Adrenal gland (tissue), 12 donors: ENCODE results near the gene CTNNBIP1. TPM values are rescaled to one million over a fixed set of nuclear protein-coding genes. Genes with fewer than 3 reads are reported as not detected.

Experiments
- DNase-seq, 7 donors: peaks; one replicate each; pipeline ENCODE4 v3.0.0-alpha.2; 2019 to 2020
- H3K27ac ChIP-seq, 5 donors: fragments of 200-600 bp; sonication (generic) in 4 of 5; 1 replicate in 3 of 5; 2 replicates in 2 of 5; pipeline versions ENCODE4 v1.5.1 to v1.8.0; 2016 to 2020; ENCODE audit warnings: mild to moderate bottlenecking in 1 of 5
- H3K27me3 ChIP-seq: fragments of 200-600 bp; 2 replicates; pipeline ENCODE4 v1.8.0; 2021
- H3K36me3 ChIP-seq, 2 donors: fragments of 200-600 bp; replicated peaks in 1 of 2; 1 replicate in 1 of 2; 2 replicates in 1 of 2; pipeline versions ENCODE4 v1.5.1 to v1.8.0; 2018 to 2022
- H3K4me1 ChIP-seq, 2 donors: fragments of 200-600 bp; replicated peaks in 1 of 2; 1 replicate in 1 of 2; 2 replicates in 1 of 2; pipeline versions ENCODE4 v1.5.1 to v1.8.0; 2018 to 2021
- H3K4me3 ChIP-seq, 4 donors: fragments of 200-600 bp; sonication (generic) in 3 of 4; one replicate each; pipeline ENCODE4 v1.5.1; 2016 to 2018
- H3K9me3 ChIP-seq, 3 donors: fragments of 200-600 bp; sonication (generic) in 1 of 3; replicated peaks in 1 of 3; 1 replicate in 2 of 3; 2 replicates in 1 of 3; pipeline versions ENCODE4 v1.5.1 to v1.8.0; 2016 to 2021
- POLR2A ChIP-seq, 2 donors: fragments of 450-650 bp; IDR thresholded peaks; one replicate each; pipeline ENCODE4 v1.6.1; 2017; ENCODE audit warnings: antibody characterized with exemption in 2 of 2, mild to moderate bottlenecking in 2 of 2, moderate library complexity in 1 of 2
- WGBS, 4 donors: extraction: QIAGEN DNeasy Blood & Tissue Kit in 2 of 4; methylation state at CpG; one replicate each; pipeline versions ENCODE4 v1.1.5 to v1.1.7; 2013 to 2017; 5-methylcytosine and 5-hydroxymethylcytosine counted together
- intact Hi-C, 2 donors: fragments of 100-400 bp; cut with DNase I; formaldehyde crosslinking; loops; one replicate each; pipeline versions ENCODE4 v1.14.1 to v1.15.0; 2022 to 2023
- polyA plus RNA-seq, 3 donors: library from polyadenylated mRNA; stranded (reverse); fragments of 200-250 nt in 2 of 3; fragments of 350-450 nt in 1 of 3; fragmentation: Illumina TruSeq in 1 of 3; extraction: RNeasy Lipid Tissue Mini Kit (QIAGEN cat#74804) in 1 of 3; gene quantifications; one replicate each; pipeline ENCODE4 v1.2.3, GENCODE V29; 2013 to 2014
- total RNA-seq, 9 donors: library from RNA; depleted of rRNA in 4 of 9; stranded (reverse); fragments of >200 nt in 4 of 9; fragments of 120-200 nt in 1 of 9; fragmentation: NEBNext Ultra II Directional in 1 of 9; extraction: Animal tissue kit (Norgen Biotek cat#: 25700) in 1 of 9; gene quantifications; one replicate each; pipeline versions ENCODE4 v1.1.0 to v1.2.4, GENCODE V29; 2013 to 2023
- TF ChIP-seq, protein P1 (sequence below), 6 experiments: fragments of 450-650 bp in 4 of 6; fragments of 200-600 bp in 2 of 6; sonication (generic) in 1 of 6; IDR thresholded peaks; 1 replicate in 5 of 6; 2 replicates in 1 of 6; pipeline versions ENCODE4 v1.5.1 to v1.8.0; 2016 to 2021; ENCODE audit warnings: antibody characterized with exemption in 6 of 6, mild to moderate bottlenecking in 2 of 6, moderate library complexity in 1 of 6
- donor health status: healthy with polysubstance abuse.
- donor health status: Bipolar disorder and iron deficiency.
- donor health status: DM: yes; HTN: yes; CAD: no.
- donor health status: DM: no; HTN: no; CAD: no.
- donor health status: DM: no; HTN: no; CAD: no.
- donor health status: DM: yes; HTN: yes; CAD: no.

Gene CTNNBIP1
- total and polyA plus RNA-seq, 12 donors, result 6.8 to 26.9 (median 16.0) TPM

GRCh38 chr1:9826616-9827015 lies 83.5 kb downstream of the CTNNBIP1 start:
- Histone ChIP-seq H3K4me1 (peaks cover 25 to 29% of the 10 kb centered on the region in 2 donors), H3K9me3 (no peaks in the 10 kb centered on the region), H3K4me3 (no peak overlapping the region), H3K27ac (no peak overlapping the region), H3K36me3 (no peaks in the 10 kb centered on the region), H3K27me3 (no peaks in the 10 kb centered on the region)
- no peak for TF ChIP-seq POLR2A (IDR thresholded peaks at IDR 0.05)
- TF ChIP-seq, protein P1, sequence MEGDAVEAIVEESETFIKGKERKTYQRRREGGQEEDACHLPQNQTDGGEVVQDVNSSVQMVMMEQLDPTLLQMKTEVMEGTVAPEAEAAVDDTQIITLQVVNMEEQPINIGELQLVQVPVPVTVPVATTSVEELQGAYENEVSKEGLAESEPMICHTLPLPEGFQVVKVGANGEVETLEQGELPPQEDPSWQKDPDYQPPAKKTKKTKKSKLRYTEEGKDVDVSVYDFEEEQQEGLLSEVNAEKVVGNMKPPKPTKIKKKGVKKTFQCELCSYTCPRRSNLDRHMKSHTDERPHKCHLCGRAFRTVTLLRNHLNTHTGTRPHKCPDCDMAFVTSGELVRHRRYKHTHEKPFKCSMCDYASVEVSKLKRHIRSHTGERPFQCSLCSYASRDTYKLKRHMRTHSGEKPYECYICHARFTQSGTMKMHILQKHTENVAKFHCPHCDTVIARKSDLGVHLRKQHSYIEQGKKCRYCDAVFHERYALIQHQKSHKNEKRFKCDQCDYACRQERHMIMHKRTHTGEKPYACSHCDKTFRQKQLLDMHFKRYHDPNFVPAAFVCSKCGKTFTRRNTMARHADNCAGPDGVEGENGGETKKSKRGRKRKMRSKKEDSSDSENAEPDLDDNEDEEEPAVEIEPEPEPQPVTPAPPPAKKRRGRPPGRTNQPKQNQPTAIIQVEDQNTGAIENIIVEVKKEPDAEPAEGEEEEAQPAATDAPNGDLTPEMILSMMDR (IDR thresholded peaks at IDR 0.05), result no peak
- 80 to 86% (median 81%) methylated on average over 3 of the region's 3 CpGs for WGBS, 4 donors
- DNase-seq, result no peak
- intact Hi-C loops, result no loop called here

DNA sequence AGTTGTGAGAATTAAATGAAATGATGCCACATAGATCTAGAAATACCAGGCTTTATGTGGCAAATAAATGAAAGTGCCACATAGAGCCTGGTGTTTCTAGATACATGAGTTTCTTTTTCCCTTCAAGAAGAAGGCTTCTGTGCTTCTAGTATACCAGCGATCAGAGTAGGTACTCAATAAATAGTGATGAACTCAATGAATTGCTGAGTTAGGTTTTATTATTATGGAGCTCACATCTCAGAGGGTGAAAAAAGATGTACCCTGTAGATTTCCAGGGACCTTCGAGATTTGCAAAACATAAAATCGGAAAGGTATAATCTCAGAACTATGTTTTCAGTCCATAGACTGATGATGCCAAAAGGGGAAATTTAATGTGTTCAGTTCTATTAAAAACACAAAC lies 84.0 kb downstream of the CTNNBIP1 start:
- Histone ChIP-seq H3K4me1 (peaks cover 25 to 31% of the 10 kb centered on the region in 2 donors), H3K27me3 (no peaks in the 10 kb centered on the region), H3K27ac (peak overlapping the region in 2 of 5 donors; percentile 77 to 91), H3K4me3 (no peak overlapping the region), H3K36me3 (no peaks in the 10 kb centered on the region), H3K9me3 (no peaks in the 10 kb centered on the region)
- 85 to 93% (median 87%) methylated on average over 3 of the region's 3 CpGs for WGBS, 4 donors
- intact Hi-C loops, result no loop called here
- no peak for TF ChIP-seq POLR2A (IDR thresholded peaks at IDR 0.05)
- TF ChIP-seq, protein P1 (IDR thresholded peaks at IDR 0.05), result no peak
- no peak for DNase-seq

DNA sequence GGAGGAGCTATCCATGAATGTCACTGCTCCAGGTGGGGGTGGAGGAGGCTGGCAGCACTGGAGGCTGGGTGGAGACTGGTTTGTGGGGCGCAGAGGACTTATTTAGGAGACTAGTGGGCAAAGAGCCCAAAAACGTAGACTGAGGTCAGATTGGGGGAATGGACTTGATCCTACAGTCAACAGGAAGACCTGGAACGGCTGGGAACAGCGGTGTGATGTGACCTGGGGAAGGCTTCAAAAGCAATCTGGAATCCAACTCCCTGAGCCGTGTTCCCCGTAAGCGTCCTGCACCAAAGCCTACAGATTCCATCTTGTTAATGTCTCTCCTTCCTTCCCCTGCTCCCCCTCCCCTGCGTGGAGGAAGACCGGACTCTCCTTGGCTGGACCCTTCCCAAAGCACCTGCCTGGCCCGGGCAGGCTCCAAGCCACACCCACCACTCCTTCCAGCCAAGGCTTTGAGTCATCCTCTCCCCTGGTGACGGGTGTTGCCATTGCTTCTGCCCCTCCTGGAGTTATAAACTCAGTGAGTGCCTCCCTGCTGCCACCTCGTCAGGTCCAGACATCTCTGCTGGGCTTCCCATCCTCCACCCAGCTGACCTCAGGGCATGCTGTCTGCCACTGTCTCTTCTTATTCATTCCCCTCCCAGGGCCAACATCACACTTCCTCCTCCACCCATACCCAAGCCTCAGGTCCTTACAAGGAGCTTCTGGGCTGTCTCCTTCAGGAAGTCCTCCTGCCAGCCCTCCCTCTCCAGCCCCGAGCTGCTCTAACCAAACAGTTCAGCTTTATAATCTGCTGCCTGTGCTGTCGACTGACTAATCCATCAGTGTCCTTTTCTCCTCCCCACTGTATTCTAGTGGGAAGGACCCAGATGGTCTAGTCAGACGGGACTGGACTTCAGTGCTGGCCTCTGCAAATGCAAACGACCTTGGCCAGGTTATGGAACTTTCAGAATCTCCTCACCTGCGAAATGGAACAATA lies 84.7 kb downstream of the CTNNBIP1 start:
- no peaks in the 10 kb centered on the region for H3K36me3 ChIP-seq
- H3K27ac ChIP-seq, result peak overlapping the region in 2 of 5 donors; percentile 77 to 91
- peak in 1 of 2 donors; percentile 16 for TF ChIP-seq POLR2A (IDR thresholded peaks at IDR 0.05)
- TF ChIP-seq, protein P1 (IDR thresholded peaks at IDR 0.05), result peak in 1 of 6 experiments; percentile 23
- H3K27me3 ChIP-seq, result no peaks in the 10 kb centered on the region
- H3K4me1 ChIP-seq, result peaks cover 25 to 31% of the 10 kb centered on the region in 2 donors
- WGBS, 4 donors, result 13 to 16% (median 15%) methylated on average over 17 of the region's 17 CpGs
- no peaks in the 10 kb centered on the region for H3K9me3 ChIP-seq
- DNase-seq, result peak; percentile 73 to 87 (median 79)
- intact Hi-C loops, result no loop called here
- peak overlapping the region in 1 of 4 donors; percentile 93 for H3K4me3 ChIP-seq

- DNase-seq, result no peak
- 28 to 63% (median 40%) methylated on average over 3 to 12 of the region's 12 CpGs for WGBS, 4 donors
- intact Hi-C loops, result no loop called here
- Histone ChIP-seq H3K27ac (peak overlapping the region in 4 of 5 donors; percentile 49 to 91 (median 76)), H3K9me3 (no peaks in the 10 kb centered on the region), H3K36me3 (no peaks in the 10 kb centered on the region), H3K4me1 (peaks cover 25 to 31% of the 10 kb centered on the region in 2 donors), H3K27me3 (no peaks in the 10 kb centered on the region), H3K4me3 (peak overlapping the region in 2 of 4 donors; percentile 66 to 93)
- TF ChIP-seq, protein P1 (IDR thresholded peaks at IDR 0.05), result no peak
- TF ChIP-seq POLR2A (IDR thresholded peaks at IDR 0.05), result no peak
Measured at GRCh38 chr1:9824702-9825089, 85.4 kb downstream of the CTNNBIP1 start.
